Measurements from ENCODE around the gene SIN3A.
A peak's percentile ranks its signal among the peaks of the same experiment; 100 is the strongest.
"Not testable (repeated sequence)": the region's sequence is repeated elsewhere in the genome, so short reads cannot be mapped to it uniquely, and the experiment has no call there.

Gene SIN3A

DNA sequence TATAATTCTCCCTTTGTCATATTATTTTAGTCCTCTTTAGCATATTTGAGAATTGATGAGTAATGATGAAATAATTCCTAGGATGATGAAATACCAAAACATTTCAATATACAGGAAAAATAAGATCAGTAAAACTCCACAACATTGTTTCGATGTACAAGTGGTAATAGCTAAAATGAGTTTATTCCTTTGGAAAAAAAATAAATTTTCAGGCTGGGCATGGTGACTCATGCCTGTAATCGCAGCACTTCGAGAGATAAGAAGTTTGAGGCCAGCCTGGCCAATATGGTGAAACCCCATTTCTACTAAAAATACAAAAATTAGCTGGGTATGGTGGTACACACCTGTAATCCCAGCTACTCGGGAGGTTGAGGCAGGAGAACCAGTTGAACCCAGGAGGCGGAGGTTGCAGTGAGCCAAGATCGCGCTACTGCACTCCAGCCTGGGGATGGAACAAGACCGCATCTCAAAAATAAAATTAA, 7.5 kb downstream of the SIN3A start:
- not testable (repeated sequence) for H2AK5ac ChIP-seq (ENCODE audit: low read length); H3K4ac ChIP-seq (ENCODE audit: low read depth, low read length); H3K4me3 ChIP-seq (ENCODE audit: low read depth, low read length); H3K14ac ChIP-seq (ENCODE audit: low read length); H3K27ac ChIP-seq (ENCODE audit: low read depth, low read length); H3K9ac ChIP-seq (ENCODE audit: low read length); H2BK5ac ChIP-seq (ENCODE audit: low read depth, low read length, poor library complexity); H3K9me3 ChIP-seq (ENCODE audit: insufficient read depth, low read depth, low read length); H2BK12ac ChIP-seq (ENCODE audit: low read length); H4K91ac ChIP-seq (ENCODE audit: low read depth, low read length); H3K4me2 ChIP-seq (ENCODE audit: low read length); H3K4me1 ChIP-seq (ENCODE audit: control insufficient read depth in 1 of 2, insufficient read depth in 2 of 2, low read length in 2 of 2); H3K79me1 ChIP-seq (ENCODE audit: low read length); H2AFZ ChIP-seq (ENCODE audit: insufficient read depth, low read length, poor library complexity); H3K18ac ChIP-seq (ENCODE audit: low read length); H4K8ac ChIP-seq (ENCODE audit: low read depth, low read length); H4K12ac ChIP-seq (ENCODE audit: low read depth, low read length); H3K27me3 ChIP-seq (ENCODE audit: insufficient read depth, low read length); H2BK120ac ChIP-seq (ENCODE audit: insufficient read depth, low read length, poor library complexity); H3K23ac ChIP-seq (ENCODE audit: low read length)
- H3K36me3 ChIP-seq (ENCODE audit: control insufficient read depth in 1 of 2, insufficient read depth in 2 of 2, low read length in 2 of 2), result peaks cover 9 to 14% of the 10 kb centered on the region in 2 experiments
- peaks cover 12% of the 10 kb centered on the region for H3K79me2 ChIP-seq (ENCODE audit: control insufficient read depth, insufficient read depth, low read length, poor library complexity)
- peak in 1 of 2 donors; percentile 39 for DNase-seq
- no CpG with 5 or more reads among the region's 8 CpGs for WGBS (ENCODE audit: extremely low coverage, insufficient coverage, insufficient read length)

DNA sequence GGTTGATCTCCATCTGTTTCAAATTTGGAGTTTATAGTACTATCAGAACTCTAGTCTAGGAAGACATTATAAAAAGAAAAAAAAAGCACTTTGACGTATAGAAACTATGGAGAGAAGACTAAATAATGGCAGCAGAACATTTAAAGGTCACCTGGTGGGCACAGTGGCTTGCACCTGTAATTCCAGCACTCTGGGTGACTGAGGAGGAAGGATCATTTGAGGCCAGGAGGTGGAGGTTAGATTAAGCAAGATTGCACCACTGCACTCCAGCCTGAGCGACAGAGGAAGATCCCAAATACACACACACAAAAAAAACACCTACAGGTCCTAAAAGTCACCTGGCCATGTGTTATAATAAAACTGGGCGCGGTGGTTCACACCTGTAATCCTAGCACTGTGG, 13.8 kb downstream of the SIN3A start:
- Histone ChIP-seq H3K27me3 (ENCODE audit: insufficient read depth, low read length) (no peaks in the 10 kb centered on the region), H2BK120ac (ENCODE audit: insufficient read depth, low read length, poor library complexity) (no peak overlapping the region), H3K4me2 (ENCODE audit: low read length) (no peak overlapping the region), H3K4me3 (ENCODE audit: low read depth, low read length) (no peak overlapping the region), H3K23ac (ENCODE audit: low read length) (no peak overlapping the region), H3K79me1 (ENCODE audit: low read length) (no peaks in the 10 kb centered on the region), H3K18ac (ENCODE audit: low read length) (no peak overlapping the region), H3K9ac (ENCODE audit: low read length) (no peak overlapping the region), H3K79me2 (ENCODE audit: control insufficient read depth, insufficient read depth, low read length, poor library complexity) (peaks cover 10% of the 10 kb centered on the region), H4K12ac (ENCODE audit: low read depth, low read length) (no peak overlapping the region), H2BK12ac (ENCODE audit: low read length) (no peak overlapping the region), H3K14ac (ENCODE audit: low read length) (no peak overlapping the region), H2BK5ac (ENCODE audit: low read depth, low read length, poor library complexity) (no peak overlapping the region), H2AK5ac (ENCODE audit: low read length) (no peak overlapping the region), H3K27ac (ENCODE audit: low read depth, low read length) (no peak overlapping the region), H4K8ac (ENCODE audit: low read depth, low read length) (no peak overlapping the region), H4K91ac (ENCODE audit: low read depth, low read length) (no peak overlapping the region), H3K4me1 (ENCODE audit: control insufficient read depth in 1 of 2, insufficient read depth in 2 of 2, low read length in 2 of 2) (no peaks in the 10 kb centered on the region), H3K36me3 (ENCODE audit: control insufficient read depth in 1 of 2, insufficient read depth in 2 of 2, low read length in 2 of 2) (peaks cover 10 to 18% of the 10 kb centered on the region in 2 experiments), H2AFZ (ENCODE audit: insufficient read depth, low read length, poor library complexity) (no peak overlapping the region), H3K4ac (ENCODE audit: low read depth, low read length) (peak overlapping the region; percentile 52), H3K9me3 (ENCODE audit: insufficient read depth, low read depth, low read length) (no peaks in the 10 kb centered on the region)
- WGBS (ENCODE audit: extremely low coverage, insufficient coverage, insufficient read length), result no CpG with 5 or more reads among the region's 4 CpGs
- no peak for DNase-seq

DNA sequence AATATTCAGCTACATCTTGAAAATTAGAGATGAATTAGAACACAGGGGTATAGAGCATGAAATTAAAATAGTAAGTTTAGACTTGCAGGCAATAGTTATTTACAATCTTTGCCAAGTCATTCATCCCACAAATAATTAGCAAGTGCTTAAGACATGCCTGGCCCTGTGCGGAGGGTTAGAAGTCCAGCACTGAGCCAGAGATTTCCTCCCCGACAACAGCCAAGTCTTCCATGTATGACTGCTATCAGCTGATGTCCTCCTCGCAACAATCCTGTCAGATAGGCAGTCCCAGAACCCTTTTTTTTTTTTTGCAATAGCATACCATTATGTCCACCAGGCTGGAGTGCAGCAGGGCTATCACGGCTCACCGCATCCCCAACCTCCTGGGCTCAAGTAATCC, 14.6 kb downstream of the SIN3A start:
- Histone ChIP-seq H3K18ac (ENCODE audit: low read length) (no peak overlapping the region), H3K23ac (ENCODE audit: low read length) (no peak overlapping the region), H3K4me1 (ENCODE audit: control insufficient read depth in 1 of 2, insufficient read depth in 2 of 2, low read length in 2 of 2) (no peaks in the 10 kb centered on the region), H3K4me2 (ENCODE audit: low read length) (no peak overlapping the region), H3K27ac (ENCODE audit: low read depth, low read length) (no peak overlapping the region), H3K9me3 (ENCODE audit: insufficient read depth, low read depth, low read length) (no peaks in the 10 kb centered on the region), H4K12ac (ENCODE audit: low read depth, low read length) (no peak overlapping the region), H2AK5ac (ENCODE audit: low read length) (no peak overlapping the region), H3K79me1 (ENCODE audit: low read length) (no peaks in the 10 kb centered on the region), H3K27me3 (ENCODE audit: insufficient read depth, low read length) (no peaks in the 10 kb centered on the region), H3K36me3 (ENCODE audit: control insufficient read depth in 1 of 2, insufficient read depth in 2 of 2, low read length in 2 of 2) (peaks cover 6 to 14% of the 10 kb centered on the region in 2 experiments), H3K79me2 (ENCODE audit: control insufficient read depth, insufficient read depth, low read length, poor library complexity) (peaks cover 13% of the 10 kb centered on the region), H4K91ac (ENCODE audit: low read depth, low read length) (no peak overlapping the region), H3K9ac (ENCODE audit: low read length) (no peak overlapping the region), H3K4ac (ENCODE audit: low read depth, low read length) (peak overlapping the region; percentile 93), H3K14ac (ENCODE audit: low read length) (no peak overlapping the region), H3K4me3 (ENCODE audit: low read depth, low read length) (no peak overlapping the region), H2BK120ac (ENCODE audit: insufficient read depth, low read length, poor library complexity) (no peak overlapping the region), H2BK12ac (ENCODE audit: low read length) (no peak overlapping the region), H4K8ac (ENCODE audit: low read depth, low read length) (no peak overlapping the region), H2AFZ (ENCODE audit: insufficient read depth, low read length, poor library complexity) (no peak overlapping the region), H2BK5ac (ENCODE audit: low read depth, low read length, poor library complexity) (no peak overlapping the region)
- no CpG with 5 or more reads among the region's 5 CpGs for WGBS (ENCODE audit: extremely low coverage, insufficient coverage, insufficient read length)
- DNase-seq, result no peak

DNA sequence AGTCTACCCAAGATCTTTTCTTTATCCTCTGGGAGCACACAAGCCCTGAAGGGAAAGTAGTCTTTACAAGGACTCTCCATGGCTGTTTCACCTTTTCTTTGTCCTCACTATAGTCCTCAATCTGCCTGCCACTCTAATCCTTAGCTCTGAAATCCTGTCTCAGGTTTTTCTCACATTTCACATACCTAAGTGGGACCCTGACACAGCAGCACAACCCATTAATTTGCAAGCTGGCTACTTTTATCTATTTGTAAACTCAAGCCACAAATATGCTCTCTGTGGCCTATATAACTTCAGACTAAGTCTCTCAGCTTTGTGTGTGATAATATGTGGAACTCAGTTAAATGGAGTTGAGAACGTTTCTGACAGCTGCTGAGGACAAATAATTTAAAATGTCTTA, 19.8 kb downstream of the SIN3A start:
- Histone ChIP-seq H3K27ac (ENCODE audit: low read depth, low read length) (no peak overlapping the region), H3K9me3 (ENCODE audit: insufficient read depth, low read depth, low read length) (peaks cover 2% of the 10 kb centered on the region)
- DNase-seq, result no peak

More for the DNA sequence above, 19.8 kb downstream of the SIN3A start:
- no peak overlapping the region for H3K4ac ChIP-seq (ENCODE audit: low read depth, low read length)
- H4K12ac ChIP-seq (ENCODE audit: low read depth, low read length), result no peak overlapping the region
- H4K91ac ChIP-seq (ENCODE audit: low read depth, low read length), result no peak overlapping the region
- no peak overlapping the region for H3K4me2 ChIP-seq (ENCODE audit: low read length)
- H2BK5ac ChIP-seq (ENCODE audit: low read depth, low read length, poor library complexity), result no peak overlapping the region
- H3K79me1 ChIP-seq (ENCODE audit: low read length), result no peaks in the 10 kb centered on the region
- WGBS (ENCODE audit: extremely low coverage, insufficient coverage, insufficient read length), result no CpG with 5 or more reads among the region's 1 CpG
- H3K18ac ChIP-seq (ENCODE audit: low read length), result no peak overlapping the region
- H3K9ac ChIP-seq (ENCODE audit: low read length), result no peak overlapping the region
- no peak overlapping the region for H3K14ac ChIP-seq (ENCODE audit: low read length)
- H3K4me1 ChIP-seq (ENCODE audit: control insufficient read depth in 1 of 2, insufficient read depth in 2 of 2, low read length in 2 of 2), result no peaks in the 10 kb centered on the region
- peaks cover 2% of the 10 kb centered on the region for H3K79me2 ChIP-seq (ENCODE audit: control insufficient read depth, insufficient read depth, low read length, poor library complexity)
- no peaks in the 10 kb centered on the region for H3K27me3 ChIP-seq (ENCODE audit: insufficient read depth, low read length)
- H2AK5ac ChIP-seq (ENCODE audit: low read length), result no peak overlapping the region
- no peak overlapping the region for H3K4me3 ChIP-seq (ENCODE audit: low read depth, low read length)
- H2BK120ac ChIP-seq (ENCODE audit: insufficient read depth, low read length, poor library complexity), result no peak overlapping the region
- no peak overlapping the region for H3K23ac ChIP-seq (ENCODE audit: low read length)
- H4K8ac ChIP-seq (ENCODE audit: low read depth, low read length), result no peak overlapping the region
- peaks cover 22 to 26% of the 10 kb centered on the region in 2 experiments for H3K36me3 ChIP-seq (ENCODE audit: control insufficient read depth in 1 of 2, insufficient read depth in 2 of 2, low read length in 2 of 2)
- H2BK12ac ChIP-seq (ENCODE audit: low read length), result no peak overlapping the region
- H2AFZ ChIP-seq (ENCODE audit: insufficient read depth, low read length, poor library complexity), result no peak overlapping the region
